GM19043 (cell line): ENCODE measurements around the gene GCLC.

Source experiments
- ATAC-seq: cut with Tn5 transposase; IDR thresholded peaks from one replicate; pipeline ENCODE4 v1.9.1; 2021; ENCODE audit warnings: low read depth; ENCODE audit not compliant: unreplicated experiment

Gene GCLC

GRCh38 chr6:53528107-53528506 lies 16.8 kb downstream of the GCLC start:
- ATAC-seq: no peak

GRCh38 chr6:53527249-53527765 lies 17.6 kb downstream of the GCLC start:
- no peak for ATAC-seq

GRCh38 chr6:53526000-53526399 lies 18.9 kb downstream of the GCLC start:
- ATAC-seq: no peak

- no peak for ATAC-seq
Observed at GRCh38 chr6:53524455-53524815, 20.5 kb downstream of the GCLC start.

GRCh38 chr6:53523511-53524454 lies 21.1 kb downstream of the GCLC start:
- no peak for ATAC-seq

- no peak for ATAC-seq
Observed at GRCh38 chr6:53520320-53520928, 24.5 kb downstream of the GCLC start.

- no peak for ATAC-seq
Observed at GRCh38 chr6:53518862-53519261, 26.0 kb downstream of the GCLC start.

GRCh38 chr6:53517021-53517420 lies 27.9 kb downstream of the GCLC start:
- no peak for ATAC-seq

- ATAC-seq: no peak
Observed at GRCh38 chr6:53514677-53515076, 30.2 kb downstream of the GCLC start.

- no peak for ATAC-seq
Observed at GRCh38 chr6:53513519-53513966, 31.4 kb downstream of the GCLC start.

- ATAC-seq: no peak
Observed at GRCh38 chr6:53513056-53513455, 31.8 kb downstream of the GCLC start.

GRCh38 chr6:53512626-53513025 lies 32.3 kb downstream of the GCLC start:
- no peak for ATAC-seq

GRCh38 chr6:53510746-53511145 lies 34.2 kb downstream of the GCLC start:
- no peak for ATAC-seq

- no peak for ATAC-seq
Observed at GRCh38 chr6:53506872-53507271, 38.0 kb downstream of the GCLC start.

- ATAC-seq: no peak
Observed at GRCh38 chr6:53504512-53504911, 40.4 kb downstream of the GCLC start.

- no peak for ATAC-seq
Observed at GRCh38 chr6:53503060-53503459, 41.8 kb downstream of the GCLC start.

GRCh38 chr6:53501432-53501831 lies 43.5 kb downstream of the GCLC start:
- ATAC-seq: no peak

GRCh38 chr6:53500095-53500494 lies 44.8 kb downstream of the GCLC start:
- ATAC-seq: no peak

GRCh38 chr6:53499094-53499493 lies 45.8 kb downstream of the GCLC start:
- ATAC-seq: no peak

GRCh38 chr6:53498649-53499048 lies 46.3 kb downstream of the GCLC start:
- no peak for ATAC-seq

- no peak for ATAC-seq
Observed at GRCh38 chr6:53497905-53498304, 47.0 kb downstream of the GCLC start.
